ENCODE results near the gene CHRNA9.

GRCh38 chr4:40401096-40401495, 66.0 kb downstream of the CHRNA9 start:
- TF ChIP-seq CTCF (IDR thresholded peaks at IDR 0.05; ENCODE audit: insufficient read depth, low read length, poor library complexity, severe bottlenecking) (no peak), EZH2phosphoT487 (conservative IDR thresholded peaks at IDR 0.05; ENCODE audit: low read length) (no peak)
